HFFc6 (cell line): ENCODE data around the gene ZDHHC24. TPM values are rescaled to one million over a fixed set of nuclear protein-coding genes. Genes with fewer than 3 reads are reported as not detected.
A peak's percentile ranks its signal among the peaks of the same experiment; 100 is the strongest.
"Not testable (repeated sequence)": the region's sequence is repeated elsewhere in the genome, so short reads cannot be mapped to it uniquely, and the experiment has no call there.

Experiments used
- DNase-seq: peaks from one replicate; pipeline ENCODE4 v3.0.0-alpha.2; 2018
- H3K27ac Mint-ChIP-seq: 2 replicates; pipeline ENCODE4 v1.8.0; 2020; ENCODE audit warnings: mild to moderate bottlenecking, mixed read lengths
- H3K27me3 Mint-ChIP-seq: 2 replicates; pipeline ENCODE4 v1.8.0; 2021; ENCODE audit warnings: mild to moderate bottlenecking, moderate library complexity, mixed read lengths; ENCODE audit not compliant: insufficient read depth
- H3K36me3 Mint-ChIP-seq: 2 replicates; pipeline ENCODE4 v1.8.0; 2021; ENCODE audit warnings: low read depth, mixed read lengths
- H3K4me1 Mint-ChIP-seq: 2 replicates; pipeline ENCODE4 v1.8.0; 2020; ENCODE audit warnings: low read depth, mixed read lengths
- H3K4me3 Mint-ChIP-seq: 2 replicates; pipeline ENCODE4 v1.8.0; 2020; ENCODE audit warnings: mild to moderate bottlenecking, moderate library complexity, mixed read lengths
- H3K9me3 Mint-ChIP-seq: 2 replicates; pipeline ENCODE4 v1.8.0; 2020; ENCODE audit warnings: mild to moderate bottlenecking, mixed read lengths
- CTCF ChIP-seq: fragments of 200-600 bp; sonication (generic); IDR thresholded peaks from 2 replicates; pipeline ENCODE4 v1.5.0; 2021; ENCODE audit warnings: antibody characterized with exemption, mild to moderate bottlenecking
- total RNA-seq, 6 experiments: library from RNA; stranded (reverse); fragmentation: NEBNext Ultra II Directional; extraction: Animal tissue kit (Norgen Biotek cat#: 25700); gene quantifications; 2 replicates in 1 of 6; 3 replicates in 5 of 6; pipeline ENCODE4 v1.2.3, GENCODE V29; 2021

Gene ZDHHC24
- total RNA-seq, 6 experiments from 2014 or later, result 15.4 to 23.3 (median 18.6) TPM

DNA sequence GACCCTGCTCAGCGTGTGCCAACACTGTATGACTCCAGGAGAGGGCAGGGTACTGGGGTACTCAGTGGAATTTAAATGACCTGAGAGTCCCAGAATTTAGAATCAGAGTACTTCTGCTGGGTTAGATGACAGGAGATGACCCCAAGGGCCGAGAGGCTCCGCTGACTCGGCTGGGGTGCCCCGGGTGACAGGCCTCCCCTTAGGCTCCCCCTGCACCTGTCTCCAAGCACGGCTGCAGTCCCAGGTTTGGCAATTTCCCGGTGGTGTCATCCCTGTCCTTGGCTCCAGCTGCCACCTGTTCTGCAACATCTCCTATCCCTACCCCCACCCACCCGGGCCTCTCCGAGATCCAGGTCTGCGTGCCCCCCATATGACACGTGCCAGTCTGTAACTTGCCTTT is 2.2 kb upstream of the ZDHHC24 start:
- Mint-ChIP-seq H3K27me3 (peaks cover 17% of the 10 kb centered on the region), H3K4me3 (no peak overlapping the region), H3K27ac (no peak overlapping the region), H3K36me3 (no peaks in the 10 kb centered on the region), H3K9me3 (no peaks in the 10 kb centered on the region), H3K4me1 (peaks cover 18% of the 10 kb centered on the region)
- TF ChIP-seq CTCF, result no peak
- DNase-seq, result no peak

GRCh38 chr11:66547662-66548009 is 1.8 kb upstream of the ZDHHC24 start:
- H3K9me3 Mint-ChIP-seq, result no peaks in the 10 kb centered on the region

GRCh38 chr11:66546966-66547661 is 1.3 kb upstream of the ZDHHC24 start:
- no peak for TF ChIP-seq CTCF
- Mint-ChIP-seq H3K36me3 (peaks cover 6% of the 10 kb centered on the region), H3K4me1 (peaks cover 27% of the 10 kb centered on the region), H3K27me3 (peaks cover 19% of the 10 kb centered on the region), H3K4me3 (peak overlapping the region; percentile 78; the same call in 1 of the 2 replicates), H3K9me3 (no peaks in the 10 kb centered on the region), H3K27ac (no peak overlapping the region)
- no peak for DNase-seq

More at GRCh38 chr11:66547662-66548009, 1.8 kb upstream of the ZDHHC24 start:
- DNase-seq, result no peak
- no peak overlapping the region for H3K4me3 Mint-ChIP-seq
- peaks cover 22% of the 10 kb centered on the region for H3K4me1 Mint-ChIP-seq
- TF ChIP-seq CTCF, result no peak
- no peak overlapping the region for H3K27ac Mint-ChIP-seq
- H3K27me3 Mint-ChIP-seq, result peaks cover 17% of the 10 kb centered on the region
- peaks cover under 1% of the 10 kb centered on the region for H3K36me3 Mint-ChIP-seq

GRCh38 chr11:66546368-66546965 is 619 bp upstream of the ZDHHC24 start, which contains the start of gene ACTN3:
ACTN3 (plus strand) TSS chr11:66546903; CDS start chr11:66546938, 35 bp downstream.
- peaks cover 34% of the 10 kb centered on the region for H3K4me1 Mint-ChIP-seq
- peaks cover 7% of the 10 kb centered on the region for H3K36me3 Mint-ChIP-seq
- H3K9me3 Mint-ChIP-seq, result no peaks in the 10 kb centered on the region
- no peak for DNase-seq
- peak within 1 kb of the TSS; percentile 78 for H3K4me3 Mint-ChIP-seq
- no peak for TF ChIP-seq CTCF
- peak within 1 kb of the TSS; percentile 41; the same call in 1 of the 2 replicates for H3K27ac Mint-ChIP-seq
- H3K27me3 Mint-ChIP-seq, result peaks cover 20% of the 10 kb centered on the region

DNA sequence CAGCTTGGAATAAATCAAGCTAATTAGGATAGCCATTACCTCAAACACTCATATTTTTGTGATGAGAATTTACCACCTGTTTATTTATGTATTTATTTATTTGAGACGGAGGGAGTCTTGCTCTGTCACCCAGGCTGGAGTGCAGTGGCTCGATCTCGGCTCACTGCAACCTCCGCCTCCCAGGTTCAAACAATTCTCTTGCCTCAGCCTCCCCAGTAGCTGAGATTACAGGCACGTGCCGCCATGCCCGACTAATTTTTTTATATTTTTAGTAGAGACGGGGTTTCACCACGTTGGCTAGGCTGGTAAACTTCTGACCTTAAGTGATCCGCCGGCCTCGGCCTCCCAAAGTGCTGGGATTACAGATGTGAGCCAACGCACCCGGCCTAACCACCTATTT is 896 bp downstream of the ZDHHC24 start:
- Mint-ChIP-seq H3K27me3 (peaks cover 14% of the 10 kb centered on the region), H3K27ac (peak overlapping the region; percentile 70), H3K4me1 (peaks cover 36% of the 10 kb centered on the region)

More for the DNA sequence above, 896 bp downstream of the ZDHHC24 start:
- H3K4me3 Mint-ChIP-seq, result peak overlapping the region; percentile 88
- DNase-seq, H3K9me3 Mint-ChIP-seq, H3K36me3 Mint-ChIP-seq: not testable (repeated sequence)
